Measurements from ENCODE around the gene KLHL29.

The KLHL29 gene

GRCh38 chr2:23687713-23688112 is 302.7 kb downstream of the KLHL29 start:
- no peak for FAIRE-seq

GRCh38 chr2:23688486-23689130 is 303.6 kb downstream of the KLHL29 start:
- FAIRE-seq, result no peak

- no peak for FAIRE-seq
Observed at GRCh38 chr2:23689131-23689700, 304.2 kb downstream of the KLHL29 start.

GRCh38 chr2:23689891-23690290 is 304.9 kb downstream of the KLHL29 start:
- FAIRE-seq, result no peak

GRCh38 chr2:23690421-23691105 is 305.6 kb downstream of the KLHL29 start:
- FAIRE-seq, result no peak

GRCh38 chr2:23691106-23691470 is 306.1 kb downstream of the KLHL29 start:
- FAIRE-seq, result no peak

- FAIRE-seq, result no peak
Observed at GRCh38 chr2:23691565-23691964, 306.6 kb downstream of the KLHL29 start.

GRCh38 chr2:23692263-23692662 is 307.3 kb downstream of the KLHL29 start:
- no peak for FAIRE-seq

GRCh38 chr2:23692851-23693605 is 308.0 kb downstream of the KLHL29 start:
- no peak for FAIRE-seq

- FAIRE-seq, result no peak
Observed at GRCh38 chr2:23693606-23693951, 308.6 kb downstream of the KLHL29 start.

- FAIRE-seq, result no peak
Observed at GRCh38 chr2:23694058-23695045, 309.4 kb downstream of the KLHL29 start.

GRCh38 chr2:23695214-23695889 is 310.4 kb downstream of the KLHL29 start:
- FAIRE-seq, result no peak

- FAIRE-seq, result no peak
Observed at GRCh38 chr2:23695890-23696751, 311.1 kb downstream of the KLHL29 start.

GRCh38 chr2:23696752-23697045 is 311.7 kb downstream of the KLHL29 start:
- no peak for FAIRE-seq

- no peak for FAIRE-seq
Observed at GRCh38 chr2:23697256-23698075, 312.5 kb downstream of the KLHL29 start.

- FAIRE-seq, result no peak
Observed at GRCh38 chr2:23698116-23698693, 313.2 kb downstream of the KLHL29 start.

GRCh38 chr2:23698721-23699579 is 314.0 kb downstream of the KLHL29 start:
- no peak for FAIRE-seq

- FAIRE-seq, result no peak
Observed at GRCh38 chr2:23699580-23699925, 314.6 kb downstream of the KLHL29 start.

GRCh38 chr2:23700627-23701026 is 315.6 kb downstream of the KLHL29 start:
- FAIRE-seq, result no peak

Measured in colon (tissue), 2 donors.